GM19438 (cell line): Measurements from ENCODE around the gene MKRN2OS.

Experiments used
- ATAC-seq: cut with Tn5 transposase; IDR thresholded peaks from one replicate; pipeline ENCODE4 v1.9.1; 2021; ENCODE audit warnings: low read depth; ENCODE audit not compliant: unreplicated experiment

The MKRN2OS gene

DNA sequence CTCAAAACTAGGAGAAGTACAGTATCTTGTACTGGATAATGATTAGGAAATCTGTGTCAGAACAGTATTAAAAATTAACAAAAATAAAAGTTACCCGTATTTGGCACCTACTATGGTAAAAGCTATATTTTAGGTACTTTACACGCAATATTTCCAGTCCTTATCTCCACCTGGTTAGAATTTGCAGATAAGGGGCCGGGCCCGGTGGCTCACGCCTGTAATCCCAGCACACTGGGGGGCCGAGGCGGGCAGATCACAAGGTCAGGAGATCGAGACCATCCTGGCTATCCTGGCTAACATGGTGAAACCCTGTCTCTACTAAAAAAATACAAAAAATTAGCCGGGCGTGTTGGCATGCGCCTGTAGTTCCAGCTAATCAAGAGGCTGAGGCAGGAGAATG is 28.4 kb downstream of the MKRN2OS start:
- no peak for ATAC-seq

DNA sequence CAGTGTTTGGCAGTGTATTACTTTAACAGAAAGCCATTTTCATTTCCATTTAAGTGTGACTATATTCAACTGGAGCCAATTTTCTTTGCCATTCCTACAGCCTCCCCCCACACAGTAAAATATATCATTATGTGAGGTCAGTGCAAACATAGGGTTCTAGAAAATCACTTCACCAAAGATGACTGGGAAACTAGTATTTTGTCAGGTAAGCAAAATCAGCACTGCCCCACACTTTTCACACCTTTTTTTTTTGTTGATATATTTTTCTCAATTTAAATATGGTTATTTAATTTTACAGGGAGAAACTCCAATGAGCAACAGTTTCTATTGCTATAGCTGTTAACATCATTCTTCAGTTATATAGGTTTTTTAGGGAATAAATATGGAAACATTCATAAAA is 29.7 kb downstream of the MKRN2OS start:
- no peak for ATAC-seq

- ATAC-seq: no peak
These were observed 31.4 kb downstream of the MKRN2OS start for GRCh38 chr3:12513694-12514446.

DNA sequence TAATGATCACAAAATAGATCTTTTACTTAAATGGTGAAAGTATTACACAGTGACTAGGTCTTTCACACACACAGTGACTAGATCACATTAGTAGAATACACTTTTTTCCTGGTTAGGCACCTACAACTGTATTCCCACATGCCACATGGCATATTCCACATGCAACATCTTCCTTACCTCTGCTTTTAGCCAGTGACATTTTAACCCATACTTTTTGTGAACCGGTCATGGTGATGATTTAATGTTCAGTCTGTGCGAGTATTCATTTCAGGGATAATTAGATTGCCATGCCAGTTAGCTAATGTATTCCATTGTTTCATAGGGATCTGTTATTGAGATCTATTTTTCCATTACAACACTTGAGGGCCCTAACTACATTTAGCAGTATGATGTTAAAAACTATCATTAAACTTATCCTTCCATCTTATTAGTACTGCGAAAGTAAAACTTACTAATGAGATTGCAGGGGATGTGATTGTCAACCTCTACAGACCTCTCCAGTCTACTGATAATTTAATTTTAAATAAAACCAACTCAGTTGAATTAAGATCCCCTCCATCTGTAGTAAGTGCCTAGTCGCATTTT is 32.7 kb downstream of the MKRN2OS start:
- ATAC-seq: no peak

- no peak for ATAC-seq
These were observed 35.8 kb downstream of the MKRN2OS start for GRCh38 chr3:12509466-12509865.

DNA sequence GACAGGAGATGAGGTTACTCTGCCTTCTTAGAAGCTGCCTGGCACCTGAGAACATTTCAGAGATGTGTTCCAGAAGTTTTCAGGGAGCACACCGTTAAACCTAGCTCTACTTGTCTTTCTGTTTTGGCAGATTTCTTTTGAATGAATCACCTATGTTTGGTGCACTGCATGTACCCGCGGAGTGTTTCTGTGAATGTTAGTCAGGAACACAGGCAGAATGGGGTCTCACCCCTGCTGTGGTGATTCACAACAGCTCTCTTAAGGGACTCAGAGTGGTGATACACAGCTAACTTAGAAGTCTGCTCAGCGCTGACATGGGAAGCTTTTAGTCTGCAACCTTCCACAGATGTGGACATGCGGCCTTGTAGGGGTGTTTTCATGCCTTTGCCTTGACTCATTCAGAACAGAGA is 37.0 kb downstream of the MKRN2OS start:
- ATAC-seq: no peak

DNA sequence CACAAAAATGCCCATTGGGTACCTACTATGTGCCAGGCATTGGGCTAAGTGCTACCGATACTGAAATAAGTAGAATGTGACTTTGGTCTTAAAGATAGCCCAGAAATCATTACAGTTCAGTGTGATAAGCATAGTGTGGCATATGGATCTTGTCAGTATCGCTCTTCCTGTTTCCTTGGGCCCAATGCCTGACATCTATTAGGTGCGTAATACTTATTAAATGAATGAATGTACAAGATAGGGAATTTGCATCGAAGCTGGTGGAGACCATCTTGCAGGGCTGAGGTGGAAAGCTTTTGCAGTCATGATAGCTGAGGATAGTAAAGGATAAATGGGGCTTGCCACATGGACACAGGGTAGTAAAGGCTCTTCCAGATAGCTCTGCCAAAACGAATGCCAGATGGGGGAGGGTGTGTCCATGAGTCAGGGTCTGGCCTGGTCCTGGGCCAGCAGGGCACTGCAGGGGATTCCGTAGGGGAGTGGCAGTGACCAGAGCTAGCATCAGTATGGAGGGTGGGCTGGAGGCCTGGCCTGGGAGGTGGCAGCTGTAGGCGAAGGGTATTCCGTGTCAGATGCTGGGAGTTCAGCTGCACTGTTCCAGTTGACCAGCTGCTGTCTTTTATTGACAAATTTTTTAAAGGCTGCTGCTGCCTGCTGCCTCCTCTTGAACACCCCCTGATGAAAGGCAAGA is 37.6 kb downstream of the MKRN2OS start:
- ATAC-seq: no peak

GRCh38 chr3:12506201-12506709 is 39.0 kb downstream of the MKRN2OS start:
- ATAC-seq: no peak

DNA sequence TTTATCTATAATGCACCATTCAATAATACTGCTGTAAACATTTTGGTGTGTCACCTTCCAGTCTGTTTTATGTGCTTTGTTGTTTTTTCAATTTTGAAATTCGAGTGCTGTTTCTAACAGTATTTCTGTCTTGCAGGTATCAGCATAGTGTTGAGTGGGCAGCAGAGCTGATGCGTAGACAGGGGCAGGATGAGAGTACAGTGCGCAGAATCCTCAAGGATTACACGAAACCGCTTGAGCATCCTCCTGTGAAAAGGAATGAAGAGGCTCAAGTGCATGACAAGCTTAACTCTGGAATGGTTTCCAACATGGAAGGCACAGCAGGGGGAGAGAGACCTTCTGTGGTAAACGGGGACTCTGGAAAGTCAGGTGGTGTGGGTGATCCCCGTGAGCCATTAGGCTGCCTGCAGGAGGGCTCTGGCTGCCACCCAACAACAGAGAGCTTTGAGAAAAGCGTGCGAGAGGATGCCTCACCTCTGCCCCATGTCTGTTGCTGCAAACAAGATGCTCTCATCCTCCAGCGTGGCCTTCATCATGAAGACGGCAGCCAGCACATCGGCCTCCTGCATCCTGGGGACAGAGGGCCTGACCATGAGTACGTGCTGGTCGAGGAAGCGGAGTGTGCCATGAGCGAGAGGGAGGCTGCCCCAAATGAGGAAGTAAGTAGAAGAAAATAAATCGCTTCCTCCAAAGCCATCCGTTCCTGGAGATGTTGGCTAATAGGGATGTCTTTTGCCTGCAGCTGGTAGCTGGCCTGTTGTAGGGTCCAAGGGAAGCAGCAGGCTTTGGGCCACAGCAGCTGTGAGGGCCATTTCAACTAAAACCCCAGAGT is 42.0 kb downstream of the MKRN2OS start:
- ATAC-seq: no peak

- no peak for ATAC-seq
These were observed 43.8 kb downstream of the MKRN2OS start for GRCh38 chr3:12501360-12502020.

GRCh38 chr3:12499474-12499873 is 45.8 kb downstream of the MKRN2OS start:
- ATAC-seq: no peak

DNA sequence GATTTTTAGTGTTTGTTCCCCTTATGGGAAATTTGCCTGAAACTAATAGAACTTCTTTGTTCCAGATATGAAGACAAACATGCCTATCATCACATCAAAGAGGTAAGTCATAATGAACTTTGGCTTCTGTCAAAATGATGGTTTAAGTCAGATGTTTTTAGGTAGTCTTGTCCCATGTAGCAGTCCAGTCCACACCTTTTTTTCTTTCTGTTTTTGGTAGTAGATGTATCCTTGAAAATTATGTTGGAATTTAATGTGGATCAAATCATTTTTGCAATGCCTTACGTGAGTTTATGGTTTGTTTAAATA is 48.9 kb downstream of the MKRN2OS start:
- no peak for ATAC-seq

GRCh38 chr3:12495749-12496452 is 49.4 kb downstream of the MKRN2OS start:
- ATAC-seq: no peak

- no peak for ATAC-seq
These were observed 54.8 kb downstream of the MKRN2OS start for GRCh38 chr3:12490547-12490946.

GRCh38 chr3:12489832-12490231 is 55.5 kb downstream of the MKRN2OS start:
- ATAC-seq: no peak
